GM18951 (cell line): Measurements from ENCODE around the gene ZFAND3.
"Not testable (repeated sequence)": the region's sequence is repeated elsewhere in the genome, so short reads cannot be mapped to it uniquely, and the experiment has no call there.

Experiments
- POLR2A ChIP-seq: IDR thresholded peaks from 4 replicates; pipeline ENCODE4 v1.6.1; 2011; ENCODE audit warnings: mild to moderate bottlenecking; ENCODE audit not compliant: insufficient read length, insufficient read depth; ENCODE audit errors: extremely low read depth
- in situ Hi-C: fragments of 300-500 bp; cut with MboI; formaldehyde crosslinking; loops from one replicate; pipeline ENCODE4 v1.12.0; 2022; ENCODE audit warnings: low sequenced_read_pairs, mixed read lengths, inconsistent platforms; ENCODE audit not compliant: unreplicated experiment

Gene ZFAND3

DNA sequence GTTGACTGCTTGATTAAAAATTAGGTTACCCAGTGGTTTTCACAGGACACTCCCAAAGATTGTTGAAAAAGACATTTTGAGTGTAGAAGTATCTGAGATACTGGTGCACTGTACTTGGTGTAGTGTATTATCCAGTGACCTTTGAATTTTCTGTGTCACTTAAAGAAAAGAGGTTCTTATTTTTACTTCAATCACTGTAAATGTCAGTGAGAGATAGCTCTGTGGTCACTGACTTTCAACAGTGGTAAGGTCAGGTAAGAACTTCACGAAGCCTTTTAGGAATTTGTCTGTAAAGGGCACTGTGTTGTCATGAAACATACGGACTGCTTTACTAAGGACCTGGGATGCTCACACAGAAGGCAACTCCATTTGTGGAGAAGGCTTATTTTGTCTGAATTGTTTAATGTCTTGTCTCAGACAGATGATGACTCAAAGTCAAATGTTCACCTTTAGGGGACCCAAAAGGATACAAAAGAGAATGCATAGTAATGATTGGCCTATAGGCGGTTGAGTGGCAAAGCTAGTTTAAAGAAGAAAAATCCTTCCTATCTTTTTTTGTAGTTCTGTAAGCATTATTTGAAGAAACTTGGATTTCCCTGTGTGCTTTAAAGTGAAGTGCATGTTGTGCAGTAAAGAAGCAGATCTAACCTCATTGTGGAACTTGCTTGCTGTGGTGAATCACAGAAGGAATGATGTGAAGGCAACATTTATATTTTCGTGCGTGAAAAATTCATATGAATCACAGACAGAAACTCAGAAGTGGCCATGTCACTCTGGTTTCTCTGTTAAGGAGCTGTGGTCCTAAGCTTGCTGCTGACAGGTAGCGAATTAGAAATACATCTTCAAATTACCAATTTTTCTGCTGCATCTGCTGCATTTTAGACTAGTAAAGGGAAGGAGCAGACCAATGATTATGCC lies 47.3 kb downstream of the ZFAND3 start:
- in situ Hi-C loops = no loop called here
- no peak for TF ChIP-seq POLR2A

DNA sequence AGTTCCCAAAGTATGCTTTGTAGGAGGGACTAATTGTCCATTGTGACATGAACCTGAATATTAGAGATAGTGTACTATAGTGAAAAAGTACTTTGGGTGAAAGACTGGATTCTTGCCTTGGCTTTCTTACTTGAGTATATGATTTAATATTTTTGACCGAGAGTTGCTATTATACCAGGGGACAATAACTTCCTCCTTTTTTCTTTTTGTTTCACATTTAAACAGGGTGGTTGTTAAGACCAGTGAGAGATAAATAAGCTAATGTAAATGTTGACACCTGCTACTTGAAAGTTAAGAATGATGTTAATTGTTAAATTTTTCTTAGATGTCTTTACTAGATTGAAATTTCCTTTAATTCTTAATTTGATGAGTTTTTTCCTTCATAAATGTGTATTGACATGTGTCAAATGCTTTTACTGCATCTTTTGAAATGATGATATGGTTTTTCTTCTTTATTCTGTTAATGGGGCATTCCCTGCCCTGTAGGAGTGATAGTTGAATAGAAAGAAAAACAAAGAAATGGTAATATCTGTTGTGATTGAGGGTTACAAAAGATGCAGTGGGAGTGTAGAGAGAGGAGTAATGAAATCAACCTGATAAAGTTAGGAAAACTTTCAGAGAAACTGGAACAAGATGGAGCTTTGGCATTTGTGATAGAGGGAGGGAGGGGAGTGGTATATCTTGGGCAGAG lies 48.4 kb downstream of the ZFAND3 start:
- no peak for TF ChIP-seq POLR2A
- in situ Hi-C loops = no loop called here

DNA sequence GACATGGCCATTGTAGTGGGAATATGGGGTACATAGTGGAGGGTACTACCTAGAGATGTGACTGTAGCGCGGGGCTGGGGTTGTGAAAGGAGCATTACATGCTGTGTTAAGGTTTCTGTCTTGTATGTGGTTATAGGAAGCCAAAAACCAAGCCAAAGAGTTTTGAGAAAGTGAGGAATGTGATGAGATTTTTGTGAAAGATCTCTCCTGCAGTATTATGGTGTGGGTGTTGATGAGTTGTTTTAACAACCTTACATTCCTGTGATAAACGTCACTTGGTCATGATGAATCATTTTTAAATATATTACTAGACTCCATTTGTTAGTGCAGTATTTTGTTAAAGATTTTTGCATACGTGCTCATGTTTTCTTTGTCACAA lies 48.9 kb downstream of the ZFAND3 start:
- in situ Hi-C loops = no loop called here
- no peak for TF ChIP-seq POLR2A

DNA sequence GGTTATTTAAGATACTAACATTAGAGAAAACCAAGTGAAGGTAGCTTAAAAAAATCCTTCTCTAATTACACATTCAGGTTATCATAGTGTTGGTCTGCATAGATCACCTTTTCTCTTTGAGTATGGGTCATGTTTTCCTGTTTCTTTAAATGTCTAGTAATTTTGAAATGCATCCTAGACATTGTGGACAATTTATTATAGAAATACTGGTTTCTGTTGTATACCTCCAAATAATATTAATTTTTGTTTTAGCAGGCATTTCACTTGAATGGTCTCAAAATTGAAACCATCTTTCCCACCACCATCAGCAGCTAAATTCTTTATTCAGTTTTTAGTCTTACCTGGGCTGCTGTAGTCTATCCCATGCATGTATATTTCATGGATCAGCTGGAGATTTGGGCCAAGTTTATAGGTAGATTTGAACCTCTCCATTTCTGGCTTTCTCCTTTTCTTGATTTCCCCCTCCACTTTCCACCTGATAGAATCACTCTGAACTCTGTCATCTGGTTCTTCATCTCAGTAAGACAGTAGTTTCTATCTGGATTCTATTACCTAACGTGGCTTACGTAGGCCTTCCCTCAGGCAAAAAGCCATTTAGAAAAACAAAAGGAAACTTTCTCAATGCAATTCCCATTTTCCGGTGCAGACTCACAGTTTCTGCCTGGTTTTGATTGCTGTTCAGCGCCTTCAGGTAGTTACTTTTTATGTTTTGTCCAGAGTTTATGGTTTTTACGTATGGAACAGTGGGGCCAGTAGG lies 52.3 kb downstream of the ZFAND3 start:
- in situ Hi-C loops = no loop called here
- no peak for TF ChIP-seq POLR2A

DNA sequence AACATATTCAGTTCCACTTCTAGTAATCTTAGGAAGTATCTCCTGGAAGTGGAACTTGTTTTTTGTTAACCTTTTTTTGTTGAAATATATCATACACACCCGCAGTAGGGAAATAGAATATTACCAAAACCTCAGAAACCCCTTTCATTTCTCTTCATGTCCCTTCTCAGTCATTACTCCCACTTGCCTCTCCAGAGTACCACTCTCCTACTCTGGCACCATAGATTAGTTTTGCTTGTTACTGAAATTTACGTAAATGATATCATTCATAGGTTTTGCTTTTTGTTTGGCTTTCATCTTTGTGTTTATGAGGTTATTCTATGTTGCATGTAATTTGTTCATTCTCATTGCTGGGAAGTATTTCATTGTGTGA lies 52.8 kb downstream of the ZFAND3 start:
- in situ Hi-C loops = no loop called here
- TF ChIP-seq POLR2A = no peak

DNA sequence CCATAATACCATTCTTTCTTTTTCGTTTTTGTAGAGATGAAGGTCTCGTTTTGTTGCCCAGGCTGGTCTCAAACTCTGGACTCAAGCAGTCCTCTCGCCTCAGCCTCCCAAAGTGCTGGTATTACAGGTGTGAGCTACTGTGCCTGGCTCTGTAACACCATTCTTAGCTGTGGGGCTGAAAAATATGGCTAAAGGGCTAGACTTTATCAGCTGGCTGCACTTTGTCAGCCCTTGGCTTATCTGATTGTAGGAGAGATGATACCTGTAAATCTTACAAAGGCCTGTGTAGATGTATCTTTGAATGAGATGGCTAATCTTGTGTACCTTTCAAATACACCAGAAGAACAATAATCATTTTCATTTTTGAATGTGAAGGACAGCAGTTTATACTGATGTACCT lies 55.2 kb downstream of the ZFAND3 start:
- in situ Hi-C loops = no loop called here
- TF ChIP-seq POLR2A = no peak

DNA sequence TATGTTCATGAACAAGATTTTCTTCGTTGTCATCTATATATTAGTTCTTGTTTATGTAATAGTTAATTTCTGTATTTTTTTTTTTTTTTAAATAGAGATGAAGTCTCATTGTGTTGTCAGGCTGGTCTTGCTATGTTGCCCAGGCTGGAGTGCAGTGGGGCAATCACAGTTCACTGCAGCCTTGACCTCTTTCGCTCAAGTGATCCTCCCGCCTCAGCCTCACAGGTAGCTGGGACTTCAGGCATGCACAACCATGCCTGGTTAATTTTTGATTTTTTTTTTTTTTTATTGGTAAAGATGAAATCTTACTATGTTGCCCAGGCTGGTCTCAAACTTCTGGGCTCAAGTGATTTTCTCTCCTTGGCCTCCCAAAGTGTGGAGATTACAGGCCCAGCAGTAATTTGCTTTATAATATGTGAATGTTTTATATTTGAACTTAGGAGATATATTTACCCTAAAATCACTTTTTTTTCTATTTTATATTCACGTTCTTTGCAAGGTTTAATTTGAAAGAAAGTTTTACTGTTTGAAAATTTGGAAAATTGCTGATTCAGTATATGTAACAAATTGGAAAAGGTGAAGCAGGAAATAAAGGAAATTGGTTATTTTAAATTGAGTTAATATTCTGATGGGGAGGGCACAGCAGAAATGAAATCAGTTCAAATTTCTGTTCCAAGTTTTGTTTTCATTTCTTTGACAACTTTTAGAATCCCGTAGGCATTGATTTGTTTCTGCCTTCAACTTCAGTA lies 56.2 kb downstream of the ZFAND3 start:
- TF ChIP-seq POLR2A = no peak
- in situ Hi-C loops = no loop called here

DNA sequence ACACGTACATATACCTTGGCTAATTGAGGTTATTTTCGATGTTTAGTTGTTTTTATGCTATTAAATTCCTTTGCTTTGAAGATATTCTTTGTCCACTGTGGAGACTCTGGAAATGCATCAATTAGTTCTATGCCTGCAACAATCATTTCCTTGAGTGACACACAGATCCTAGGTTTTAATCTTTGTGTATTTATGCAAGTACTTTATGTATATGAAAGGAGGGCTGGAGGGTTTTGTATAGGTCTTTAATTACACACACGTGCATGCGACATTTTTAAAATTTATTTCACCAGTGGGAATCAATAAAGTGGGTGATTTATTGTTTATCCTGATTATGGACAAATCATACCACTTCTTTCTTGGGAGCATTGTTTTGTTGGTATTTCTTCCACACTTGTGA lies 57.3 kb downstream of the ZFAND3 start:
- TF ChIP-seq POLR2A = no peak
- in situ Hi-C loops = no loop called here

DNA sequence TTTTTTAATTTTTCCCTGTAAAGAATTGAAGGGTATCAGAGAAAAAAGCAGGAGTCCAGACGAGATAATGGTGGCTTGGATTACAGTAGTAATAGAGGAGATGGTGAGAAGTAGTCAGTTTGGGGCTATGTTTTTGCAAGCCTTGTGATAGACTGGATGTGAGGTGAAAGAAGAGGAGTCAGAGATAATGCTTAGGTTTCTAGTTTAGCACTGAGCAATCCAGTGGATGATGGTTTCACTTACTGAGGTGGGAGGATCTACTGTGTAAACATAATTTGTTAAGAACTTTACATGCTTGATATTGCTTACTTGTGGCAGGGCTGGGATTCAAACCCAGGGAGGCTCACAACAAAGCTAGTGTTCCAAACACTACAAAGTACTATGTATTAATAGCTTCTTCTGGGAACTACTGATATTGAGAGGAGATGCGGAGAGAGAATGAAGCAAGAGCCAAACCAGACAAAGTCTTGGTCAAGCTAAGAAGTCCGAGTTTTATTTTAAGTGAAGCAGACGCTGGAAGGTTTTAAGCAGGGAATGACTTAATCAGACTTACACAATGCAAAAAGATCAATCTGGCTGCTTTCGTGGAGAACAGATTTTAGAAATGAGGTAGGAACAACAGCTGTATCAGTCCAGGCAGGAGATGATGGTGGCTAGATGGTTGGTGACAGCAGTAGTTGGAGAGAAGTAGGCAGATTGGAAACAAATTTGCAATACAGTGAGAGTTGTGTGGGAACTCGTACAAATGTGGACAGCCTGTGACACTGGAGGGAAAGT lies 58.0 kb downstream of the ZFAND3 start:
- in situ Hi-C loops = no loop called here

DNA sequence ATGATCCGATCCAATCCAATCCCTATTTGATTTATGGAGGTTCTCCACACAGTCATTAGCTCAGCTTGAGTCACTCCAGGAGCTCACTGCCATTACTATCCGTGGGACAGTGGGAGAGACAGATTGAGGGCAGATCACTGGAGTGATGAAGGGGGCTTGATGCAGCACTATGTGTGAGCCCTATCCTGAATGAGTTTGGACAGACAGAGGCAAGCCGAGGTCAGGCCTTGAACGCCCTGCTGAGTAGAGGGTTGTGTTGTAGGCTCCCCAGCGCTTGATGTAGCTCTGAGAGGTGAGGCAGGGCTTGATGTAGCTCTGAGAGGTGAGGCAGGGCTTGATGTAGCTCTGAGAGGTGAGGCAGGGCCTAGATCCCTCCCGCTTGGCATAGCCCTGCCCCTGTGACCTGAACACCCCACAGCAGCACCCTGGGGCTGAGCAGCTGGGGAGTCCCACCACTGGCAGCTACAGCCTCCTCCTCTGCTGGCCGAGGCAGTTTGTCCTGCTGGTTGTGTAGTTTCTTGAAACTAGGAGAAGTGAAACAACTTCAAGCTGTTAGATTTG lies 58.7 kb downstream of the ZFAND3 start:
- no peak for TF ChIP-seq POLR2A
- in situ Hi-C loops = no loop called here

More for the DNA sequence above, 58.0 kb downstream of the ZFAND3 start:
- no peak for TF ChIP-seq POLR2A

DNA sequence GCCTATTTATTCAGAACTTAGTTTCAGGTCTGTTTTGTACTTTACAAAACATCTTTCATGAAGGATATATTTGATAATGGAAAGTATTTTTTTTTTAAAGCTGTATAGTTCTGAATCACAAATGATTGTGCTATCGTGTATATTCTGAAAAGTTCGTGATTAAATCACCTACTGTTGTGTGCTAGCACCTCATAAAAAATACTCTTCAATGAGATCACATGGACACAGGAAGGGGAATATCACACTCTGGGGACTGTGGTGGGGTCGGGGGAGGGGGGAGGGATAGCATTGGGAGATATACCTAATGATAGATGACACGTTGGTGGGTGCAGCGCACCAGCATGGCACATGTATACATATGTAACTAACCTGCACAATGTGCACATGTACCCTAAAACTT lies 61.1 kb downstream of the ZFAND3 start:
- in situ Hi-C loops = not testable (repeated sequence)

DNA sequence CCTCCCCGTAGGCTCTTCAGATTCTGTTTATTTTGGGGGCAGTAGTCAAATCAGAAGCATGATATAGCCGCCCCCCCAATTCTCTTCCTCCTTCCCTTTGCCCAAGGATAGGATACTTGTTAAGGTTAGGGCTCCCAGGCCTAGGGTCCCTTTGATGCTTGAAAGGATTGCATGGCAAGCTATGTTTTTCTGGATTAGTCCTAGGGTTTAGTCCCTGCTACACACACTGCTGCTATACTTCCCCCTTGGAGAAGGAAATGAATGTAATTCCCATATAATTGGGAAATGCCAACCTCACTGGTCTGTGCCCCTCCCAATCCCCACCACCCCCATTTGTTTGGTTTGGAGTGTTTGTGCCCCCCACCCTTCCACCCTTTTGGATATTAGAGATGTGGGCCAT lies 62.8 kb downstream of the ZFAND3 start:
- in situ Hi-C loops = no loop called here
- no peak for TF ChIP-seq POLR2A
